K562 (cell line): ENCODE data around the gene GLG1. TPM values are rescaled to one million over a fixed set of nuclear protein-coding genes. Genes with fewer than 3 reads are reported as not detected.

Source experiments
- ATAC-seq: fragments of 200-7000 bp; cut with Tn5 transposase; 3 replicates; pipeline ENCODE4 v1.9.1; 2020; ENCODE audit warnings: moderate library complexity
- BruUV-seq: library from RNA; stranded (reverse); fragments of 400-500 nt; replicated peaks from 2 replicates; lab custom pipeline; 2021; lab: Mats Ljungman, UMichigan
- CTCF ChIA-PET: fragments of 300-600 bp; formaldehyde crosslinking; extraction: SDS; loops from one replicate; lab custom pipeline; 2021; ENCODE audit warnings: low intra/inter-chr PET ratio; lab: Yijun Ruan, JAX
- POLR2A ChIA-PET: fragments of 300-600, 350-650 bp; sonication (Branson Sonifier 250); formaldehyde crosslinking; extraction: SDS; loops from one replicate; lab custom pipeline; 2021; ENCODE audit warnings: antibody characterized with exemption, inconsistent platforms; lab: Yijun Ruan, JAX
- DNase-seq, 4 experiments: peaks; one replicate each; pipeline versions ENCODE4 v3.0.0 to v3.0.0-alpha.2; 2011 to 2018; ENCODE audit warnings: low spot score in 3 of 4, mixed read lengths in 3 of 4; ENCODE audit errors: extremely low read depth in 1 of 4
- FAIRE-seq: peaks from 2 replicates; lab custom pipeline; 2011; peaks lifted over from hg19 to GRCh38; lab: Jason Lieb, UNC
- H2AFZ ChIP-seq: 2 replicates; pipeline ENCODE4 v1.6.0; 2011; ENCODE audit warnings: low read depth, low read length, control low read depth, inconsistent platforms
- H3K27ac ChIP-seq: fragments of 200-600 bp; 3 replicates; pipeline ENCODE4 v1.8.0; 2011; ENCODE audit warnings: low read depth, mild to moderate bottlenecking, control low read depth, inconsistent platforms, low read length, moderate library complexity, mixed read lengths; ENCODE audit errors: extremely low read depth
- H3K27me3 ChIP-seq, 2 experiments: fragments of 300-600 bp in 1 of 2; 2 replicates in 1 of 2; 3 replicates in 1 of 2; pipeline versions ENCODE4 v1.6.0 to v1.8.0; 2011; ENCODE audit warnings: inconsistent platforms in 2 of 2, low read length in 2 of 2, mild to moderate bottlenecking in 1 of 2, mixed read lengths in 1 of 2, moderate library complexity in 1 of 2; ENCODE audit not compliant: control insufficient read depth in 2 of 2, insufficient read depth in 2 of 2
- H3K36me3 ChIP-seq: fragments of 300-600 bp; 3 replicates; pipeline ENCODE4 v1.8.0; 2011; ENCODE audit warnings: mild to moderate bottlenecking, low read length, inconsistent platforms; ENCODE audit not compliant: control insufficient read depth, insufficient read depth
- H3K4me1 ChIP-seq, 2 experiments: fragments of 200-600 bp in 1 of 2; replicated peaks in 1 of 2; 2 replicates in 1 of 2; 3 replicates in 1 of 2; pipeline versions ENCODE4 v1.5.1 to v1.8.0; 2011; ENCODE audit warnings: inconsistent platforms in 2 of 2, low read length in 2 of 2, mild to moderate bottlenecking in 1 of 2, mixed read lengths in 1 of 2, moderate library complexity in 1 of 2; ENCODE audit not compliant: control insufficient read depth in 2 of 2, insufficient read depth in 2 of 2
- H3K4me2 ChIP-seq: 2 replicates; pipeline ENCODE4 v1.6.1; 2011; ENCODE audit warnings: low read length, control low read depth, inconsistent platforms, mixed read lengths; ENCODE audit not compliant: insufficient read depth
- H3K4me3 ChIP-seq: fragments of 200-600 bp; sonication (generic), shearing (Covaris generic); 2 replicates; pipeline ENCODE4 v1.5.1; 2016; ENCODE audit warnings: control low read depth, inconsistent platforms
- H3K79me2 ChIP-seq: fragments of 200-600 bp; 3 replicates; pipeline ENCODE4 v1.8.0; 2011; ENCODE audit warnings: low read length, inconsistent platforms; ENCODE audit not compliant: control insufficient read depth, insufficient read depth
- H3K9ac ChIP-seq, 2 experiments: 2 replicates each; pipeline versions ENCODE4 v1.6.0 to v1.6.1; 2011; ENCODE audit warnings: low read depth in 2 of 2, low read length in 2 of 2, control low read depth in 1 of 2, inconsistent platforms in 1 of 2, mild to moderate bottlenecking in 1 of 2, mixed read lengths in 1 of 2; ENCODE audit not compliant: insufficient read depth in 1 of 2
- H3K9me1 ChIP-seq: one replicate; pipeline ENCODE4 v1.6.0; 2011; ENCODE audit warnings: inconsistent platforms, mild to moderate bottlenecking, low read length, moderate library complexity; ENCODE audit not compliant: control insufficient read depth, insufficient read depth
- H3K9me3 ChIP-seq: replicated peaks from 2 replicates; pipeline ENCODE4 v1.5.1; 2011; ENCODE audit warnings: low read depth, low read length, inconsistent platforms; ENCODE audit not compliant: control insufficient read depth, insufficient read depth
- H4K20me1 ChIP-seq: replicated peaks from 2 replicates; pipeline ENCODE4 v1.6.1; 2011; ENCODE audit warnings: low read length, inconsistent platforms, mixed read lengths; ENCODE audit not compliant: control insufficient read depth, insufficient read depth
- C11orf30 ChIP-seq: fragments of 450-650 bp; IDR thresholded peaks from 2 replicates; pipeline ENCODE4 v1.6.1; 2016; ENCODE audit warnings: low read depth, mild to moderate bottlenecking
- CBX8 ChIP-seq: fragments of 200-600 bp; sonication (generic); IDR thresholded peaks from 2 replicates; pipeline ENCODE4 v1.6.1; 2012; ENCODE audit warnings: borderline replicate concordance, mixed run types, low read depth, mild to moderate bottlenecking, moderate library complexity, mixed read lengths, low read length, control low read depth, inconsistent platforms; ENCODE audit not compliant: poor library complexity, severe bottlenecking; ENCODE audit errors: extremely low read depth
- CHD4 ChIP-seq: fragments of 200-600 bp; sonication (generic); IDR thresholded peaks from 3 replicates; pipeline ENCODE4 v1.6.1; 2012; ENCODE audit warnings: low read depth, mild to moderate bottlenecking, mixed read lengths, low read length, inconsistent platforms; ENCODE audit not compliant: insufficient read depth, insufficient replicate concordance, poor library complexity, severe bottlenecking
- CREBBP ChIP-seq: IDR thresholded peaks from one replicate; pipeline ENCODE4 v1.6.1; 2012; ENCODE audit warnings: low read depth, mild to moderate bottlenecking, control low read depth, inconsistent platforms, low read length
- EP400 ChIP-seq: fragments of 450-650 bp; IDR thresholded peaks from 2 replicates; pipeline ENCODE4 v1.6.1; 2017; ENCODE audit warnings: antibody characterized with exemption, mild to moderate bottlenecking, moderate library complexity
- MCM3 ChIP-seq: fragments of 450-650 bp; IDR thresholded peaks from 2 replicates; pipeline ENCODE4 v1.6.1; 2016
- NR2C1 ChIP-seq, 2 experiments: fragments of 450-650 bp; IDR thresholded peaks; 2 replicates each; pipeline ENCODE4 v1.6.1; 2017; ENCODE audit warnings: mild to moderate bottlenecking in 2 of 2, antibody characterized with exemption in 1 of 2, inconsistent platforms in 1 of 2, missing compliant biosample characterization in 1 of 2, missing genetic modification characterization in 1 of 2
- PHB2 ChIP-seq: fragments of 450-650 bp; IDR thresholded peaks from 2 replicates; pipeline ENCODE4 v1.6.1; 2017; ENCODE audit warnings: low read depth
- PYGO2 ChIP-seq: fragments of 450-650 bp; IDR thresholded peaks from 2 replicates; pipeline ENCODE4 v1.6.1; 2016; ENCODE audit warnings: mild to moderate bottlenecking, missing genetic modification characterization, moderate library complexity, missing compliant biosample characterization
- TBL1XR1 ChIP-seq, 2 experiments: IDR thresholded peaks; 2 replicates each; pipeline ENCODE4 v1.6.1; 2012; ENCODE audit warnings: improper control_type of control experiment in 2 of 2, low read length in 2 of 2, mild to moderate bottlenecking in 1 of 2
- ZC3H4 ChIP-seq: sonication (generic); formaldehyde crosslinking; IDR thresholded peaks from 2 replicates; pipeline ENCODE4 v1.9.0; 2021; ENCODE audit warnings: missing genetic modification reagents, borderline replicate concordance
- ZNF79 ChIP-seq: fragments of 250-450 bp; sonication (Bioruptor Pico); IDR thresholded peaks from 2 replicates; pipeline ENCODE4 v1.4.0; 2020; ENCODE audit warnings: low read depth, mild to moderate bottlenecking, moderate library complexity
- WGBS: fragments of 100-300 bp; shearing (Covaris generic); methylation state at CpG from one replicate; pipeline ENCODE4 v1.1.6; 2016; ENCODE audit warnings: low coverage, mixed read lengths; ENCODE audit not compliant: insufficient coverage; ENCODE audit errors: missing lambda C conversion rate; 5-methylcytosine and 5-hydroxymethylcytosine counted together
- in situ Hi-C: fragments of 300-500 bp; cut with MboI; formaldehyde crosslinking; loops from 4 replicates; pipeline ENCODE4 v1.15.0; 2018; ENCODE audit warnings: inconsistent platforms, mixed read lengths
- intact Hi-C: fragments of 100-400 bp; cut with micrococcal nuclease; formaldehyde crosslinking; loops from 2 replicates; pipeline ENCODE4 v1.14.2; 2022
- polyA plus RNA-seq, 8 experiments: library from polyadenylated mRNA; depleted of rRNA in 4 of 8; stranded (reverse) in 5 of 8; unstranded in 3 of 8; fragments of >200 nt; fragmentation: Nextera tagmentation in 2 of 8; fragmentation: Illumina TruSeq in 1 of 8; extraction: Ambion mirVana in 2 of 8; extraction: Trizol in 1 of 8; gene quantifications; 2 replicates each; pipeline versions ENCODE4 v1.2.1 to v1.2.3, GENCODE V29; 2011 to 2014; ENCODE audit warnings: inconsistent platforms in 1 of 8, missing spikeins in 1 of 8
- total RNA-seq, 7 experiments: library from RNA; depleted of rRNA in 6 of 7; stranded (reverse); fragments of >200 nt in 6 of 7; fragmentation: Illumina TruSeq in 2 of 7; extraction: Trizol in 2 of 7; gene quantifications; 2 replicates each; pipeline versions ENCODE4 v1.2.1 to v1.2.3, GENCODE V29; 2011 to 2021; ENCODE audit warnings: low replicate concordance in 1 of 7
- TF ChIP-seq, protein P1 (sequence below), 2 experiments: fragments of 150-350 bp in 1 of 2; IDR thresholded peaks; 2 replicates each; pipeline ENCODE4 v1.6.1; 2012 to 2016; ENCODE audit warnings: low read depth in 2 of 2, low read length in 2 of 2, mild to moderate bottlenecking in 1 of 2, moderate library complexity in 1 of 2
- TF ChIP-seq, protein P2 (sequence below): fragments of 250-450 bp; sonication (Bioruptor Pico); IDR thresholded peaks from 2 replicates; pipeline ENCODE4 v1.4.0; 2020; ENCODE audit warnings: mild to moderate bottlenecking

GLG1 gene
- total and polyA plus RNA-seq, 9 of the 15 experiments (the other 6 are each of a cell fraction or from before 2014, with no cell fraction given), result 6.2 to 36.0 (median 23.6) TPM

GRCh38 chr16:74570412-74571301, 36.3 kb downstream of the GLG1 start:
- Histone ChIP-seq H3K79me2 (peaks cover 65% of the 10 kb centered on the region), H3K9me1 (no peaks in the 10 kb centered on the region), H3K9ac (no peak overlapping the region), H3K4me2 (no peak overlapping the region), H4K20me1 (peaks cover 25% of the 10 kb centered on the region), H3K27ac (no peak overlapping the region), H2AFZ (no peak overlapping the region), H3K27me3 (no peaks in the 10 kb centered on the region), H3K4me3 (no peak overlapping the region), H3K36me3 (no peaks in the 10 kb centered on the region), H3K4me1 (peaks cover 5 to 6% of the 10 kb centered on the region in 2 experiments; a peak in 3 of 5 replicates), H3K9me3 (no peaks in the 10 kb centered on the region)
- ATAC-seq (no peak), FAIRE-seq (no peak), DNase-seq (no peak)
- in situ Hi-C loops (no loop called here), intact Hi-C loops (no loop called here)
- BruUV-seq, result no TSS peak
- CTCF ChIA-PET, result no interaction called here
- 74% methylated on average over 5 of the region's 5 CpGs for WGBS
- POLR2A ChIA-PET, result interaction anchor here (0.6 kb wide), 1 partner anchor 96 kb away, joined by 3 read pairs; the partner anchor contains the start of gene RFWD3
- TF ChIP-seq, protein P1, sequence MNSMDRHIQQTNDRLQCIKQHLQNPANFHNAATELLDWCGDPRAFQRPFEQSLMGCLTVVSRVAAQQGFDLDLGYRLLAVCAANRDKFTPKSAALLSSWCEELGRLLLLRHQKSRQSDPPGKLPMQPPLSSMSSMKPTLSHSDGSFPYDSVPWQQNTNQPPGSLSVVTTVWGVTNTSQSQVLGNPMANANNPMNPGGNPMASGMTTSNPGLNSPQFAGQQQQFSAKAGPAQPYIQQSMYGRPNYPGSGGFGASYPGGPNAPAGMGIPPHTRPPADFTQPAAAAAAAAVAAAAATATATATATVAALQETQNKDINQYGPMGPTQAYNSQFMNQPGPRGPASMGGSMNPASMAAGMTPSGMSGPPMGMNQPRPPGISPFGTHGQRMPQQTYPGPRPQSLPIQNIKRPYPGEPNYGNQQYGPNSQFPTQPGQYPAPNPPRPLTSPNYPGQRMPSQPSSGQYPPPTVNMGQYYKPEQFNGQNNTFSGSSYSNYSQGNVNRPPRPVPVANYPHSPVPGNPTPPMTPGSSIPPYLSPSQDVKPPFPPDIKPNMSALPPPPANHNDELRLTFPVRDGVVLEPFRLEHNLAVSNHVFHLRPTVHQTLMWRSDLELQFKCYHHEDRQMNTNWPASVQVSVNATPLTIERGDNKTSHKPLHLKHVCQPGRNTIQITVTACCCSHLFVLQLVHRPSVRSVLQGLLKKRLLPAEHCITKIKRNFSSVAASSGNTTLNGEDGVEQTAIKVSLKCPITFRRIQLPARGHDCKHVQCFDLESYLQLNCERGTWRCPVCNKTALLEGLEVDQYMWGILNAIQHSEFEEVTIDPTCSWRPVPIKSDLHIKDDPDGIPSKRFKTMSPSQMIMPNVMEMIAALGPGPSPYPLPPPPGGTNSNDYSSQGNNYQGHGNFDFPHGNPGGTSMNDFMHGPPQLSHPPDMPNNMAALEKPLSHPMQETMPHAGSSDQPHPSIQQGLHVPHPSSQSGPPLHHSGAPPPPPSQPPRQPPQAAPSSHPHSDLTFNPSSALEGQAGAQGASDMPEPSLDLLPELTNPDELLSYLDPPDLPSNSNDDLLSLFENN (IDR thresholded peaks at IDR 0.05; ENCODE audit: low read depth in 2 of 2, low read length in 2 of 2), result no peak
- TF ChIP-seq ZC3H4 (CRISPR knock-in tag), result no peak
- TF ChIP-seq CREBBP, result no peak
- TF ChIP-seq MCM3, result no peak
- TF ChIP-seq EP400, result no peak
- TF ChIP-seq NR2C1 (IDR thresholded peaks at IDR 0.05), result no peak
- no peak for TF ChIP-seq NR2C1 (tag; IDR thresholded peaks at IDR 0.05)
- TF ChIP-seq CBX8, result no peak
- TF ChIP-seq PYGO2 (tag), result no peak
- TF ChIP-seq TBL1XR1 (IDR thresholded peaks at IDR 0.05; ENCODE audit: low read length in 2 of 2), result no peak
- no peak for TF ChIP-seq PHB2
- TF ChIP-seq ZNF79 (CRISPR knock-in tag), result no peak
- TF ChIP-seq, protein P2, sequence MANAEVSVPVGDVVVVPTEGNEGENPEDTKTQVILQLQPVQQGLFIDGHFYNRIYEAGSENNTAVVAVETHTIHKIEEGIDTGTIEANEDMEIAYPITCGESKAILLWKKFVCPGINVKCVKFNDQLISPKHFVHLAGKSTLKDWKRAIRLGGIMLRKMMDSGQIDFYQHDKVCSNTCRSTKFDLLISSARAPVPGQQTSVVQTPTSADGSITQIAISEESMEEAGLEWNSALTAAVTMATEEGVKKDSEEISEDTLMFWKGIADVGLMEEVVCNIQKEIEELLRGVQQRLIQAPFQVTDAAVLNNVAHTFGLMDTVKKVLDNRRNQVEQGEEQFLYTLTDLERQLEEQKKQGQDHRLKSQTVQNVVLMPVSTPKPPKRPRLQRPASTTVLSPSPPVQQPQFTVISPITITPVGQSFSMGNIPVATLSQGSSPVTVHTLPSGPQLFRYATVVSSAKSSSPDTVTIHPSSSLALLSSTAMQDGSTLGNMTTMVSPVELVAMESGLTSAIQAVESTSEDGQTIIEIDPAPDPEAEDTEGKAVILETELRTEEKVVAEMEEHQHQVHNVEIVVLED (CRISPR knock-in tag), result no peak
- TF ChIP-seq C11orf30, result no peak
- no peak for TF ChIP-seq CHD4
